Subcutaneous preadipocyte (primary cell): ENCODE data around the gene ECSIT. TPM values are rescaled to one million over a fixed set of nuclear protein-coding genes. Genes with fewer than 3 reads are reported as not detected.

ENCODE experiments used
- small RNA-seq: library from RNA; depleted of rRNA; stranded (forward); fragments of <200 nt; gene quantifications from one replicate; pipeline ENCODE3, GENCODE V24; 2012
- total RNA-seq: library from RNA; depleted of rRNA; stranded (reverse); fragments of >200 nt; gene quantifications from 2 replicates; pipeline ENCODE4 v1.2.3, GENCODE V29; 2012

ECSIT gene
- 36.6 and 37.5 TPM in 2 replicates for total RNA-seq

GRCh38 chr19:11528551-11529341 is at the start of gene ECSIT:
Gene ECSIT (minus strand): TSS chr19:11529134. CDS start chr19:11519170, 9,964 bp downstream.

GRCh38 chr19:11577451-11578257 is 48.7 kb upstream of the ECSIT start, which contains the start of gene ACP5:
Gene ACP5 (minus strand): TSS chr19:11577645. CDS start chr19:11577317, 328 bp downstream.

GRCh38 chr19:11558881-11559828 is 30.2 kb upstream of the ECSIT start, which contains the start of gene ELOF1:
Gene ELOF1 (minus strand): TSS chr19:11559230. CDS start chr19:11554347, 4,883 bp downstream.

GRCh38 chr19:11538232-11539036 is 9.5 kb upstream of the ECSIT start, which contains the start of gene CNN1:
Gene CNN1 (plus strand): TSS chr19:11538851. CDS start chr19:11538928, 77 bp downstream.

GRCh38 chr19:11505504-11506100 is 23.3 kb downstream of the ECSIT start, which contains the start of gene ZNF653:
Gene ZNF653 (minus strand): TSS chr19:11505839. CDS start chr19:11505786, 53 bp downstream.

GRCh38 chr19:11480715-11481533 is 48.0 kb downstream of the ECSIT start, which contains the start of gene ELAVL3:
Gene ELAVL3 (minus strand): TSS chr19:11481046. CDS start chr19:11480608, 438 bp downstream.

Small RNA genes lying within 50 kb of the gene (small RNA-seq; reads per million reads assigned to genes)
- gene MIR7974: not detected
- not detected for gene RN7SL833P

Other genes with a start within 250 kb of the ECSIT start
- gene TSPAN16, start 233.0 kb downstream of the ECSIT start, total RNA-seq: not detected in 2 replicates
- gene RAB3D, start 189.5 kb downstream of the ECSIT start, total RNA-seq: 12.7 and 15.4 TPM in 2 replicates
- 59.0 and 130 TPM in 2 replicates for gene TMEM205, start 182.9 kb downstream of the ECSIT start, total RNA-seq
- 2.2 and 2.9 TPM in 2 replicates for gene CCDC159, start 182.6 kb downstream of the ECSIT start, total RNA-seq
- gene PLPPR2, start 173.7 kb downstream of the ECSIT start, total RNA-seq: 7.6 and 9.6 TPM in 2 replicates
- gene SWSAP1, start 154.5 kb downstream of the ECSIT start, total RNA-seq: 0.59 and 0.73 TPM in 2 replicates
- 3.7 and 7.0 TPM in 2 replicates for gene EPOR, start 144.8 kb downstream of the ECSIT start, total RNA-seq
- gene RGL3, start 109.8 kb downstream of the ECSIT start, total RNA-seq: 0.37 and 0.98 TPM in 2 replicates
- gene ODAD3, start 94.0 kb downstream of the ECSIT start, total RNA-seq: 0.39 TPM in 1 of 2 replicates, not detected in the other
- 113 and 118 TPM in 2 replicates for gene PRKCSH, start 93.5 kb downstream of the ECSIT start, total RNA-seq
- not detected in 2 replicates for gene ELAVL3, start 48.1 kb downstream of the ECSIT start, total RNA-seq
- gene ZNF653, start 23.3 kb downstream of the ECSIT start, total RNA-seq: 4.5 and 6.2 TPM in 2 replicates
- 0.39 and 0.73 TPM in 2 replicates for gene CNN1, start 9.7 kb upstream of the ECSIT start, total RNA-seq
- 37.1 and 38.9 TPM in 2 replicates for gene ELOF1, start 30.1 kb upstream of the ECSIT start, total RNA-seq
- 0.20 and 0.37 TPM in 2 replicates for gene ACP5, start 48.5 kb upstream of the ECSIT start, total RNA-seq
- 9.2 and 10.3 TPM in 2 replicates for gene ZNF627, start 68.3 kb upstream of the ECSIT start, total RNA-seq
- 1.5 and 2.5 TPM in 2 replicates for gene ZNF823, start 209.8 kb upstream of the ECSIT start, total RNA-seq
- gene ZNF441, start 237.9 kb upstream of the ECSIT start, total RNA-seq: 4.8 and 5.7 TPM in 2 replicates